Kidney (tissue), 14 donors: ENCODE data around the gene DNAJC12. TPM values are rescaled to one million over a fixed set of nuclear protein-coding genes. Genes with fewer than 3 reads are reported as not detected.

Experiments
- DNase-seq, 5 donors: peaks; one replicate each; pipeline ENCODE4 v3.0.0-alpha.2; 2013 to 2020
- FAIRE-seq: peaks from 2 replicates; lab custom pipeline; 2012; peaks lifted over from hg19 to GRCh38; lab: Jason Lieb, UNC
- H3K27ac ChIP-seq, 2 donors: one replicate each; pipeline ENCODE4 v1.7.0; 2013; ENCODE audit warnings: low read depth in 2 of 2, low read length in 2 of 2, inconsistent platforms in 1 of 2
- H3K27me3 ChIP-seq: one replicate; pipeline ENCODE4 v1.7.1; 2013; ENCODE audit warnings: low read length, inconsistent platforms; ENCODE audit not compliant: control insufficient read depth, insufficient read depth
- H3K36me3 ChIP-seq, 3 donors: one replicate each; pipeline versions ENCODE4 v1.7.0 to v1.7.1; 2013; ENCODE audit warnings: low read length in 3 of 3, control low read depth in 1 of 3, inconsistent platforms in 1 of 3; ENCODE audit not compliant: insufficient read depth in 3 of 3, control insufficient read depth in 2 of 3
- H3K4me1 ChIP-seq, 3 donors: one replicate each; pipeline versions ENCODE4 v1.7.0 to v1.7.1; 2013; ENCODE audit warnings: low read length in 3 of 3, inconsistent platforms in 1 of 3, low read depth in 1 of 3; ENCODE audit not compliant: control insufficient read depth in 2 of 3, insufficient read depth in 2 of 3
- H3K4me3 ChIP-seq, 3 donors: one replicate each; pipeline versions ENCODE4 v1.7.0 to v1.8.1; 2013; ENCODE audit warnings: low read length in 3 of 3, control low read depth in 1 of 3, inconsistent platforms in 1 of 3
- H3K9ac ChIP-seq, 3 donors: one replicate each; pipeline versions ENCODE4 v1.7.0 to v1.7.1; 2013; ENCODE audit warnings: low read length in 3 of 3, control low read depth in 1 of 3, inconsistent platforms in 1 of 3
- H3K9me3 ChIP-seq, 3 donors: one replicate each; pipeline versions ENCODE4 v1.7.0 to v1.7.1; 2013; ENCODE audit warnings: low read length in 3 of 3, control low read depth in 1 of 3, inconsistent platforms in 1 of 3; ENCODE audit not compliant: control insufficient read depth in 2 of 3, insufficient read depth in 1 of 3
- CTCF ChIP-seq: IDR thresholded peaks from 3 replicates; pipeline ENCODE4 v1.5.1; 2012; ENCODE audit warnings: mild to moderate bottlenecking, moderate library complexity, borderline replicate concordance; ENCODE audit not compliant: insufficient read depth; ENCODE audit errors: extremely low read depth
- intact Hi-C: fragments of 100-400 bp; cut with DNase I; formaldehyde crosslinking; loops from one replicate; pipeline ENCODE4 v1.11.1; 2022
- polyA plus RNA-seq: library from polyadenylated mRNA; stranded (reverse); fragments of 350-450 nt; fragmentation: Illumina TruSeq; extraction: RNeasy Lipid Tissue Mini Kit (QIAGEN cat#74804); gene quantifications from one replicate; pipeline ENCODE4 v1.2.3, GENCODE V29; 2014; ENCODE audit warnings: low read depth, low replicate concordance; ENCODE audit not compliant: insufficient read depth
- total RNA-seq: library from RNA; stranded (reverse); fragmentation: NEBNext Ultra II Directional; extraction: Animal tissue kit (Norgen Biotek cat#: 25700); gene quantifications from one replicate; pipeline ENCODE4 v1.2.1, GENCODE V29; 2021
- donor health status: control.
- donor health status: control.
- donor health status: control.
- donor health status: control.
- donor health status: control.
- donor health status: DM: yes; HTN: yes; CAD: no.
- donor health status: Normal renal cell carcinoma (clear cell type).

Gene DNAJC12
- total and polyA plus RNA-seq, 2 donors from 2014 or later = 2.5 to 33.9 TPM

- H3K36me3 ChIP-seq = no peaks in the 10 kb centered on the region
- no peak for DNase-seq
- no peaks in the 10 kb centered on the region for H3K27me3 ChIP-seq
- H3K9me3 ChIP-seq = no peaks in the 10 kb centered on the region
- no peaks in the 10 kb centered on the region for H3K4me1 ChIP-seq
- no peak overlapping the region for H3K9ac ChIP-seq
- H3K27ac ChIP-seq = no peak overlapping the region
- H3K4me3 ChIP-seq = no peak overlapping the region
- intact Hi-C loops = loop anchor here (10.0 kb wide), 1 partner anchor 76 kb away; the partner anchor contains the start of gene CTNNA3
- no peak for FAIRE-seq
- TF ChIP-seq CTCF = no peak
These were observed 66.8 kb downstream of the DNAJC12 start for GRCh38 chr10:67771200-67771599.

- intact Hi-C loops = loop anchor here (10.0 kb wide), 1 partner anchor 76 kb away; the partner anchor contains the start of gene CTNNA3
- H3K36me3 ChIP-seq = no peaks in the 10 kb centered on the region
- H3K27me3 ChIP-seq = no peaks in the 10 kb centered on the region
- H3K9me3 ChIP-seq = no peaks in the 10 kb centered on the region
- H3K4me1 ChIP-seq = no peaks in the 10 kb centered on the region
- H3K4me3 ChIP-seq = no peak overlapping the region
- no peak overlapping the region for H3K9ac ChIP-seq
- TF ChIP-seq CTCF = no peak
- FAIRE-seq = no peak
- H3K27ac ChIP-seq = no peak overlapping the region
- DNase-seq = no peak
These were observed 67.5 kb downstream of the DNAJC12 start for GRCh38 chr10:67770537-67770936.

- Histone ChIP-seq H3K27ac (no peak overlapping the region), H3K4me3 (no peak overlapping the region), H3K9me3 (no peaks in the 10 kb centered on the region), H3K36me3 (no peaks in the 10 kb centered on the region), H3K27me3 (no peaks in the 10 kb centered on the region), H3K9ac (no peak overlapping the region), H3K4me1 (peaks cover 0 to 2% (median 0%) of the 10 kb centered on the region in 3 donors)
- FAIRE-seq = no peak
- TF ChIP-seq CTCF = no peak
- no peak for DNase-seq
- intact Hi-C loops = no loop called here
These were observed 70.7 kb downstream of the DNAJC12 start for GRCh38 chr10:67767244-67767643.
